ENCODE data around the gene ARHGAP6.

GRCh38 chrX:11374570-11374969 is 291.1 kb downstream of the ARHGAP6 start:
- TF ChIP-seq, protein P1, sequence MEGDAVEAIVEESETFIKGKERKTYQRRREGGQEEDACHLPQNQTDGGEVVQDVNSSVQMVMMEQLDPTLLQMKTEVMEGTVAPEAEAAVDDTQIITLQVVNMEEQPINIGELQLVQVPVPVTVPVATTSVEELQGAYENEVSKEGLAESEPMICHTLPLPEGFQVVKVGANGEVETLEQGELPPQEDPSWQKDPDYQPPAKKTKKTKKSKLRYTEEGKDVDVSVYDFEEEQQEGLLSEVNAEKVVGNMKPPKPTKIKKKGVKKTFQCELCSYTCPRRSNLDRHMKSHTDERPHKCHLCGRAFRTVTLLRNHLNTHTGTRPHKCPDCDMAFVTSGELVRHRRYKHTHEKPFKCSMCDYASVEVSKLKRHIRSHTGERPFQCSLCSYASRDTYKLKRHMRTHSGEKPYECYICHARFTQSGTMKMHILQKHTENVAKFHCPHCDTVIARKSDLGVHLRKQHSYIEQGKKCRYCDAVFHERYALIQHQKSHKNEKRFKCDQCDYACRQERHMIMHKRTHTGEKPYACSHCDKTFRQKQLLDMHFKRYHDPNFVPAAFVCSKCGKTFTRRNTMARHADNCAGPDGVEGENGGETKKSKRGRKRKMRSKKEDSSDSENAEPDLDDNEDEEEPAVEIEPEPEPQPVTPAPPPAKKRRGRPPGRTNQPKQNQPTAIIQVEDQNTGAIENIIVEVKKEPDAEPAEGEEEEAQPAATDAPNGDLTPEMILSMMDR (IDR thresholded peaks at IDR 0.05) = no peak
- no peak for TF ChIP-seq POLR2A (IDR thresholded peaks at IDR 0.05)
